HG03354 (cell line): ENCODE measurements around the gene DNAH11.

Source experiments
- ATAC-seq: cut with Tn5 transposase; IDR thresholded peaks from one replicate; pipeline ENCODE4 v1.9.1; 2021; ENCODE audit warnings: mild to moderate bottlenecking; ENCODE audit not compliant: unreplicated experiment, poor library complexity, severe bottlenecking

Gene DNAH11

DNA sequence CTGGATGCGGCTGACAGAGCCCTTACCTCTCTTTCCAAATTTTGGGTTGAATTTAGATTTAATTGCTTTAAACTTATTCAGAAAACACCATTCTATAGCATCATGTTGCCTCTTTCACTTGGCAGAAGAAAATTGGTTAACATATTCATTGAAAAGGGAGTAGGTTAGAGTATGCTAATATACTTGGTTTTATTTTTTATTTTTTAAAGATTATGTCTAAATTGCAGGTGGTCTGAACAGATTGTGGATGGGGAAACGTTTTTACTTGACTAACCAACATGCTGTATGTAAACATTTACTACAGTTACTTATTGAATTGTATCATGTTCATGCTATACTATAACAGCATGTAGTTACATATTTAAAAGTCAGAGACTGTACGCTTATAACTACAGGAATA lies 65.6 kb downstream of the DNAH11 start:
- no peak for ATAC-seq

- no peak for ATAC-seq
These were observed 68.3 kb downstream of the DNAH11 start for GRCh38 chr7:21611129-21611528.

- no peak for ATAC-seq
These were observed 73.3 kb downstream of the DNAH11 start for GRCh38 chr7:21616091-21616490.

- ATAC-seq: no peak
These were observed 74.1 kb downstream of the DNAH11 start for GRCh38 chr7:21616796-21617436.

DNA sequence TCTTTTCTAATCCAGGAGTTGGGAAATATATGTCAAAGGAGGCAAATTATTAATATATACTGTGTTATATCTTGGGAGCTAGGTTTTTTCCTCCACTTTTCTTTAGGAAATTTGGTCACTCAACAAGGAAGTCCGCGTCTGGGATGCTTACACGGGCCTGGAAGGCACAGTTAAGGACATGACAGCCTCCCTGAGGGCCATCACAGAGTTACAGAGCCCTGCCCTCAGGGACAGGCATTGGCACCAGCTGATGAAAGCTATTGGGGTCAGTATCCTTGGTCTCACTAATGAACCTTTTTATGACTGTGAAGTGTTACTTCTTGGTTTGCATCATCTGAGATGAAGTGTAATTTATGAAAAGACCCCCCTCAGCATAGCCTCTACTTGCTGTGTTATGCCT lies 74.7 kb downstream of the DNAH11 start:
- ATAC-seq: no peak

DNA sequence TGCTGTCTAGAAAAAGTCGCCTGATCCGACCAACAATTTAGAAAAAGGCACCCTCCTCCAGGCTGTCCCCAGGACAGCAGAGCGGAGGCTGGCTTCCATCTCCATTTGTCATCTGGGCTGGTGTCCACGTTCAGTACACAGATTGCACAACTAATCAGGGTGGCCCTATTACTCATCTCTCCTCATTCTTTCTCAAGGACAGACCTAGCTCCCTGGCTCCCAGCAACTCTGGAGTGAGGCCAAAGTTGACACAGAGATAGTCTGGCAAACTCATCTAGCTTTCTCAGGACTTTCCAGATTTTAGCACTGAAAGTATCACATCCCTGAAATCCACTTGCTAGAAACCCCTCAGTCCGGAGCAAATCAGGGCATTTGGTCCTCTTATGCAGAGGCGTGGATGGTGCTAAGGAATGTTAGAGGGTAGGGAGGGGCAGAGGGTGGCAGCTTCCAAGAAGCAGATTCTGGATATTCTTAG lies 75.1 kb downstream of the DNAH11 start:
- no peak for ATAC-seq

DNA sequence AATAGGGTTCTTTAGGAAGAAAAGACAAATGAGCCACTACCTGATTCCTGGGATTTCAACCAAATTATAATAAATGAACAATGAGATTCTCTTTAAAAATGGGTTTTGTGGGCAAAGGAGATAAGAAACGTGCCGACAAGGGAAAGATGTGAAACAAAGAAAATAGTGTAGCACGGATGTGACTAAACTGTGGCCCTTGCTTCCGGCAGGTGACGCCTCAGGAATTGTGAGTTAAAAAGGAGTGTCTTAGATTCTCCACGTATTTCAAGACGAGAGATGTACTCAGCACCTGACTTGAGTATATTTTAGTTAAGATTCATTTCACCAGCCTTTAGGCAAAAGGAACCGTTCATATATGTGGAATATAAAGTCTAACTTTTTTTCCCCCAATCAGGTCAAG lies 75.9 kb downstream of the DNAH11 start:
- ATAC-seq: no peak

DNA sequence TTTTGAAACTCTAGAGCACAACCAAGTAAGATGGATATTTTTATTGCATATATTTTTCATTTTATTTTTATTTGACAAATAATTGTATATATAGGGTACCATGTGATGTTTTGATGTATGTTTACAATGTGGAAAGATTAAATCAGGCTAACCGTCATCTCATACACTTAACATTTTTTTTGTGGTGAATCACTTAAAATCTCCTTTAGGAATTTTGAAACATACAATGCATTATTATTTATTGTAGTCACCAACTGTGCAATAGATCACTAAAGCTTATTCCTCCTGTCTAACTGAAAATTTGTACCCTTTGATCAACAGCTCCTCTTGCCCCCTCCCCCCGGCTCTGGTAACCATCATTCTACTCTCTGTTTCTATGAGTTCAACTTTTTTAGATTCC lies 77.2 kb downstream of the DNAH11 start:
- ATAC-seq: no peak

DNA sequence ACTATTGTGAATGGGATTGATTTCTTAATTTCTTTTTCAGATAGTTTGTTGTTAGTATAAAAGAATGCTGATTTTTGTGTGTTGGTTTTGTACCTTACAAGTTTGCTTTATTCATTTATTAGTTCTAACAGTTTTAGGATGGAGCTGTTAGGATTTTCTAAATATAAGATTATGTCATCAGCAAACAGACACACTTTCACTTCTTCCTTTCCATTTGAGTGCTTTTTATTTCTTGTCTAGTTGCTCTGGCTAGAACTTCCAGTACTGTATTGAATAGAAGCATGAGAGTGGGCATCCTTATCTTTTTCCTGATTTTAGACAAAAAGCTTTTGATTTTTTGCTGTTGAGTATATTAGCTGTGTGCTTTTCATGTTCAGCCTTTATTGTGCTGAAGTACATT lies 81.5 kb downstream of the DNAH11 start:
- ATAC-seq: no peak

GRCh38 chr7:21636694-21637093 lies 93.9 kb downstream of the DNAH11 start:
- no peak for ATAC-seq

DNA sequence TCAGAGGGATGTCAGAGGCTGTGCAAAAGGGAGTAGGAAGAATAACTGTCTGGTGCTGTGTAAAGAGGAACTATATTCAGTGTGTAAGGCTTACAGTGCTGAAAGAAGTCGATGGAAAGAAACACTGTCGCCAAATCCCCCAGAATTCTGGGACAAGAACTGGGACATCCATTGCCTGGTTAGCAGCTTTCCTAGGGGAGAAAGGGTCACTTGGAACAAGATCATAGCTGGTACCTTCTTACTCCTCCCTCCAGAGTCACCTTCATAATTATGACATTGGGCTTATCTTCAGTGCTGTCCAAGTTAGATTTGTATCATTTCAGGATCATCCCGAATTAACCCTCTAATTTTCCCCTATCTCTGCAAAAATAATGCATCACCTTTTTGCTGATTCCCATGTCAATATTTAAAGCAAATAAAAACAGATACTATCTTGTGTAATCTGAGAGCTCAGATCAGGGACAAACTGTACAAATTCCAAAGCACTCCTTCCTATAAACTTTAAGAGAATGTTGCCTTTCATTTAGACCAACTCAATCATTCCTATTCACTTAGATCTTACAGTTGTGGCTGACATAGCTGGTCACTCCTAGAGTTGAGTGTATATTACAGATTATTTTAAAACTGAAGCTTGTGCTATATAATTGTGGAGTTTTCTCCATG lies 96.5 kb downstream of the DNAH11 start:
- no peak for ATAC-seq

GRCh38 chr7:21640105-21640504 lies 97.3 kb downstream of the DNAH11 start:
- no peak for ATAC-seq

DNA sequence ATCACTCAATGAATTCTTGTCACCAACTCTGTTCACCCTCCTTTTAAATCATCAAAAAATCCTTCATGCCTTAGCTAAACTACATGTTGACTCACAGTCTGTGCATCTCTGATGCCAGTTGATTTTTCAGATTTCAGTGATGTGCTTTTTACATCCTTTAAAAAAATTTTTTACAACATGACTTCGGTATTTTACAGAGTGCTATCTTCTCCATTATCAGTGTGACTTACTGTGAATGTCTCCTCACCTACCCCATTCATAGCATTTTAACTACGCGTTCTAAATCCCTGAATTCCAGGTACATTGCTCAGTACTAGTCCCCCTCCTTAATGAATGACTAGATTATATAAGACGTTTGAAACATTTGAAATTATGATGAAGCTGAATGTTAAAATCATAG lies 98.7 kb downstream of the DNAH11 start:
- no peak for ATAC-seq

GRCh38 chr7:21642422-21642821 lies 99.6 kb downstream of the DNAH11 start:
- no peak for ATAC-seq

DNA sequence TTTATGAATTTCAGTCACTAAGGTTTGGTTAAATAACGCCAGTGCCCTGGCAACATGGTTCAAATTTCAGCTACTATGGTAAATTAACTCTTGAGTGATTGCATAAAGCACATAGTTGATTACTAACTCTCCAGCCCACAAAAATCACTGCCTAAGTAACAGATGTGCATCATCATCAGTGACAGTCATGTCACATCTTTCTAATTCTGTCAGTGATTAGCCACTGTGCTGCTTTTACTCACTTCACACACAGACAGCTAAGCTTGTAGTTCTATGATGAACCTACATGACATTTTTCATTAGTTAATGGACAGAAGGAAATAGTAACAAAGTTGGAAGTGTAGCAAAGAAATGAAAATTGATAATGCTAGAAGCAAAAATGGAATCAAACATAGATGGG lies 108.9 kb downstream of the DNAH11 start:
- no peak for ATAC-seq

DNA sequence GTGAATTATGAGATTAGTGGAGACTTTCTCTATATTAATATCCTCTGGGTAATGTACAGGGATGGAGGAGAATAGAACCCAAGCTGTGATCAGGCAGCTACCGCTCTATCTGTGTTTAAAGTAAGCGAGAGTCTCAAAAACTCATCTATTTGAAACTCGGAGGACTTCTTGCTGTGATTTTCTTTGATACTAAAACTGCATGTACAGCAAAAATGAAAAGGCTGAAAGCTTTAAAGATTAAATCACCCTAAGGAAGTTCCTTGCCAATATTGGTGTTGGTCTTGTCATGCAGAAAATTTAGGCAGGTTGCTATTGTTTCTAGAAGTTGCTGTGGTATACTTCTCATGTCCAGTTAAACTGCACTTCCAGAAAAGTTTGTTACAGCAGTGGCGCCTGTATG lies 110.8 kb downstream of the DNAH11 start:
- no peak for ATAC-seq

DNA sequence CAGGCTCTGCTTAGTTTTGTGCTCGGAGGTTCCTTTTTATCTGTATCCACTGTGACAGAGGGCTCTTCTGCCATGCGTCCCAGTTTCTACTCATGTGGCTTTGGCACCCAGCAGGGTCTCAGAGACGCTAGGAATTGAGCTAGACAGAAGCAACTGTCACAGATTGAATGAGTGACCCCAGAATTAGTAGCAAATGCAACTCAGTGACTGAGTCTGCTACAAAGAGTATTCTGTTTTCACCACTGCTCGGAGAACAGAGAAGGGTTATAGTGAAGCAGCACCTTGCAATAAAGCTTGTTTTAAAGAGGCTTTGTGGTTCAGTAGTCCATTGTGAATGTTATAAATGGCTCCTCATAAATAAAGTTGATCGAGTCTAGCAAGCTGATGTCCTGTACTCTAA lies 113.2 kb downstream of the DNAH11 start:
- ATAC-seq: no peak

GRCh38 chr7:21656796-21657195 lies 114.0 kb downstream of the DNAH11 start:
- ATAC-seq: no peak

GRCh38 chr7:21670496-21670895 lies 127.7 kb downstream of the DNAH11 start:
- no peak for ATAC-seq

DNA sequence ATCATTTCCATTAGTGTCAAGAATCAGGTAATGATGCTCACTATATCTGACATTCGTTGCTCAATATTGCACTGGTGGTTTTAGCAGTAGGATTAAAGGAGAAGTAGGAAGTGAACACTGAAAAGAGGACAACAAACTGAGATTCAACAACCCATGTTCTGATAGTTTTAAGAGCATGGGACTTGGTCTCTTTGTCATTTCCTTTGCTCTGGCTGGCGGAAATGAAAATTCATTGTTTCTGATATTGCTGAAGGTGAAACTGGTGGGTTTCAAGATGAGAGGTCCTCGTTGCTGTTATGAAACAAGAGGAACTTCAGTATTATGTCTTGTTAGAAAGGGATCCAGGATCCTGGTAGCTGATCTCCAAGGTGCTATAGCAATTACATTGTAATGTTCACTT lies 129.0 kb downstream of the DNAH11 start:
- ATAC-seq: peak; percentile 55

DNA sequence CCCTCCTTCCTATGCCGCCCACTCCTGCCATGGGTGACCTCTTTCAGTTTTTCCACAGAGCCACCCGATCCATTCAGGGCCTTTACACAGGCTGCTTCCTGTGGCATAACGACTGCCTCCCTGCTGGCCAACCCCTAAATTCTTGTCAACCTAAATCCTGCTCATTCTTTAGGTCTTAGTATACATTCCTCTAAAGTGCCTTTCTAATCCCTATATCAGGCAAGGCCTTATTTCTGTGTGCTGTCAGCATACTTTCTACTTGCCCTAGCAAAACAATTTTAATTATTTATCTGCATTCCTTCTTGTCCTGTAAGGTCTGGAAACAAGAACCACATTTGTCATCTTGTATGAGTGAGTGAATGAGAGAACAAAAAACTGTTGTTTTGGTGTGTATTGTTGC lies 132.4 kb downstream of the DNAH11 start:
- no peak for ATAC-seq

DNA sequence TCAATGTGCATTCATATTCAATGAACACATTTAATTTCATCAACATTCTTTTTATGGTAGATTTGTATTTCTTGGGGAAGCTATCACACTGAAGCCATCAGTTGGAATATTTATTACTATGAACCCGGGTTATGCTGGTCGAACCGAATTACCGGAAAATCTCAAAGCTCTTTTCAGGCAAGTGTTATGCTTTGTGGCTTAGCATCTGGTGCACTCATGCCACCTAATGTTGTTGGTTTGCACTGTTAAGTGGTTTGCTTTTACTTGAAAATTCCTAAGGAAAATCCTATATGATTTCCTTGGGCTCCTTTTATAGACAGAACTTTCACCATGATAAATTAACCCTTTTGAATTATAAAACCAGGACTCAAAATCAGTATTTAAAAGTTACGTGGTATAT lies 147.9 kb downstream of the DNAH11 start:
- no peak for ATAC-seq
